K562 (cell line): Measurements from ENCODE around the gene DBNDD1. TPM values are rescaled to one million over a fixed set of nuclear protein-coding genes. Genes with fewer than 3 reads are reported as not detected.

ENCODE experiments used
- ATF7 ChIP-seq: fragments of 450-650 bp; IDR thresholded peaks from 2 replicates; pipeline ENCODE4 v1.7.1; 2014; ENCODE audit warnings: mild to moderate bottlenecking, moderate library complexity
- MEIS2 ChIP-seq: fragments of 450-650 bp; IDR thresholded peaks from 2 replicates; pipeline ENCODE4 v1.6.1; 2014; ENCODE audit warnings: mild to moderate bottlenecking; ENCODE audit not compliant: partially characterized antibody
- MNT ChIP-seq, 2 experiments: fragments of 450-650 bp; conservative IDR thresholded peaks; 2 replicates each; pipeline ENCODE4 v1.6.1; 2017; ENCODE audit warnings: mild to moderate bottlenecking in 2 of 2, moderate library complexity in 2 of 2
- NR2C1 ChIP-seq, 2 experiments: fragments of 450-650 bp; IDR thresholded peaks; 2 replicates each; pipeline ENCODE4 v1.6.1; 2017; ENCODE audit warnings: mild to moderate bottlenecking in 2 of 2, antibody characterized with exemption in 1 of 2, inconsistent platforms in 1 of 2, missing compliant biosample characterization in 1 of 2, missing genetic modification characterization in 1 of 2
- PCBP2 ChIP-seq: fragments of 200-400 bp; formaldehyde crosslinking; IDR thresholded peaks from 2 replicates; pipeline ENCODE4 v1.6.1; 2018; ENCODE audit warnings: low read length, low read depth, mild to moderate bottlenecking, moderate library complexity; ENCODE audit not compliant: poor library complexity, severe bottlenecking
- STAT5A ChIP-seq: IDR thresholded peaks from 2 replicates; pipeline ENCODE4 v1.6.1; 2012; ENCODE audit warnings: low read length, inconsistent platforms, borderline replicate concordance
- TRIM24 ChIP-seq, 2 experiments: fragments of 450-650 bp; IDR thresholded peaks; 2 replicates each; pipeline ENCODE4 v1.6.1; 2016
- ZNF280B ChIP-seq: fragments of 250-450 bp; sonication (Bioruptor Pico); IDR thresholded peaks from 2 replicates; pipeline ENCODE4 v1.5.1; 2021; ENCODE audit warnings: mild to moderate bottlenecking
- ZNF431 ChIP-seq: sonication (generic); formaldehyde crosslinking; IDR thresholded peaks from 2 replicates; pipeline ENCODE4 v1.8.0; 2022; ENCODE audit warnings: mild to moderate bottlenecking, missing genetic modification reagents
- polyA plus RNA-seq, 8 experiments: library from polyadenylated mRNA; depleted of rRNA in 4 of 8; stranded (reverse) in 5 of 8; unstranded in 3 of 8; fragments of >200 nt; fragmentation: Nextera tagmentation in 2 of 8; fragmentation: Illumina TruSeq in 1 of 8; extraction: Ambion mirVana in 2 of 8; extraction: Trizol in 1 of 8; gene quantifications; 2 replicates each; pipeline versions ENCODE4 v1.2.1 to v1.2.3, GENCODE V29; 2011 to 2014; ENCODE audit warnings: inconsistent platforms in 1 of 8, missing spikeins in 1 of 8
- total RNA-seq, 7 experiments: library from RNA; depleted of rRNA in 6 of 7; stranded (reverse); fragments of >200 nt in 6 of 7; fragmentation: Illumina TruSeq in 2 of 7; extraction: Trizol in 2 of 7; gene quantifications; 2 replicates each; pipeline versions ENCODE4 v1.2.1 to v1.2.3, GENCODE V29; 2011 to 2021; ENCODE audit warnings: low replicate concordance in 1 of 7
- TF ChIP-seq, protein P1 (sequence below), 2 experiments: fragments of 200-800 bp in 1 of 2; sonication (Bioruptor generic) in 1 of 2; sonication (generic) in 1 of 2; formaldehyde crosslinking in 1 of 2; IDR thresholded peaks in 1 of 2; conservative IDR thresholded peaks in 1 of 2; 2 replicates each; pipeline versions ENCODE4 v1.5.0 to v1.6.1; 2016 to 2020; ENCODE audit warnings: missing compliant biosample characterization in 1 of 2, missing genetic modification characterization in 1 of 2, missing genetic modification reagents in 1 of 2
- TF ChIP-seq, protein P2 (sequence below): fragments of 250-450 bp; sonication (Bioruptor Pico); IDR thresholded peaks from 2 replicates; pipeline ENCODE4 v1.8.0; 2021; ENCODE audit warnings: moderate library complexity, mild to moderate bottlenecking, inconsistent platforms
- TF ChIP-seq, protein P3 (sequence below): fragments of 250-450 bp; sonication (Bioruptor Pico); IDR thresholded peaks from 2 replicates; pipeline ENCODE4 v1.9.0; 2021; ENCODE audit warnings: mild to moderate bottlenecking, inconsistent platforms

Gene DBNDD1
- total and polyA plus RNA-seq, 9 of the 15 experiments (the other 6 are each of a cell fraction or from before 2014, with no cell fraction given) = 0.55 to 13.0 (median 5.8) TPM

DNA sequence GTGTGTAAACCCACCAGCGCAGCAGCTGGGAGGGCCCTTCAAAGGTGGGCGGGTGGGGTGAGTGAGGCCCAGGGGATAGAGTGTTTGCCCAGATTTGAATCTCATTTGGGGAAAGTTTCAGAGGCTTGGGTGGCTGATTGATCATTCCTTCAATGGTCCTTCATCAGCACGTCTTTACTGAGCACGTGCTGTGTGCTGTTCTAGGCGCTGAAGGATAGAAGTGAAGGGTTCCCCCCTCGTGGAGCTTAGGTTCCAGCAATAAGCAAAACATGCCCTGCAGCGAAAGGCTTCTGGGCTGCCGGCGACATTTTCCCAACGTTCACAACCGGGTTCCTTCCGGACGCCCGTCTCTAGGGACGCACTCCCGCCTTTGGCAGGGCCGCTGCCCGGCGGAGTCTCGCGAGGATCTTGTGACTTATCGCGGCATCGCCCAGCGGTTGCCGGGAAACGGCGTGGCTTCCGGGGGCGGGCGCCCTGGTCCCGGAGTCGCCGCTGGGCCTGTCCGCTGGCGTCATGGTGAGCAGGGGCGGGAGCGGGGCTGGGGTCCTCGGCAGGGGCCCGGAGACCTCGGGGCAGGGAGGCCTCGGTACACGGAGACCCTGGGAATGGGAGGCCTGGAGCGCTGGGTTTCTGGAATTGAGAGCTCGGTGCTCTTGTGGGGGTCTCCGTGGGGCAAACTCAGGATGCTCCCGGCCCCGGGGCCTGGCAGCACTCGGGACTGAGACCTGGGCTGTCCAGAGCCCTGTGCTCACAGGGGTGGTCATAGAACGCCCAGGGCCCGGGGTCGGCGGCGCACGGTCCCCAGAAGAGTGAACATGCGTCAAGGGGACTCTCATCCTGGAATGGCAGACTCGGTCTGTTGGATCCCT, 3.2 kb upstream of the DBNDD1 start (continued):
- TF ChIP-seq, protein P1, sequence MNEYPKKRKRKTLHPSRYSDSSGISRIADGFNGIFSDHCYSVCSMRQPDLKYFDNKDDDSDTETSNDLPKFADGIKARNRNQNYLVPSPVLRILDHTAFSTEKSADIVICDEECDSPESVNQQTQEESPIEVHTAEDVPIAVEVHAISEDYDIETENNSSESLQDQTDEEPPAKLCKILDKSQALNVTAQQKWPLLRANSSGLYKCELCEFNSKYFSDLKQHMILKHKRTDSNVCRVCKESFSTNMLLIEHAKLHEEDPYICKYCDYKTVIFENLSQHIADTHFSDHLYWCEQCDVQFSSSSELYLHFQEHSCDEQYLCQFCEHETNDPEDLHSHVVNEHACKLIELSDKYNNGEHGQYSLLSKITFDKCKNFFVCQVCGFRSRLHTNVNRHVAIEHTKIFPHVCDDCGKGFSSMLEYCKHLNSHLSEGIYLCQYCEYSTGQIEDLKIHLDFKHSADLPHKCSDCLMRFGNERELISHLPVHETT (CRISPR knock-in tag; conservative IDR thresholded peaks at IDR 0.05 in 1 of 2, IDR thresholded peaks at IDR 0.05 in 1 of 2) = 0 out of 4 replicates have a peak, but pooled peaks of 1 of the 2 experiments have one; percentile 64
- no peak for TF ChIP-seq ZNF280B (CRISPR knock-in tag)
- no peak for TF ChIP-seq PCBP2
- TF ChIP-seq MNT (conservative IDR thresholded peaks at IDR 0.05) = peak; percentile 78 to 85
- TF ChIP-seq, protein P2, sequence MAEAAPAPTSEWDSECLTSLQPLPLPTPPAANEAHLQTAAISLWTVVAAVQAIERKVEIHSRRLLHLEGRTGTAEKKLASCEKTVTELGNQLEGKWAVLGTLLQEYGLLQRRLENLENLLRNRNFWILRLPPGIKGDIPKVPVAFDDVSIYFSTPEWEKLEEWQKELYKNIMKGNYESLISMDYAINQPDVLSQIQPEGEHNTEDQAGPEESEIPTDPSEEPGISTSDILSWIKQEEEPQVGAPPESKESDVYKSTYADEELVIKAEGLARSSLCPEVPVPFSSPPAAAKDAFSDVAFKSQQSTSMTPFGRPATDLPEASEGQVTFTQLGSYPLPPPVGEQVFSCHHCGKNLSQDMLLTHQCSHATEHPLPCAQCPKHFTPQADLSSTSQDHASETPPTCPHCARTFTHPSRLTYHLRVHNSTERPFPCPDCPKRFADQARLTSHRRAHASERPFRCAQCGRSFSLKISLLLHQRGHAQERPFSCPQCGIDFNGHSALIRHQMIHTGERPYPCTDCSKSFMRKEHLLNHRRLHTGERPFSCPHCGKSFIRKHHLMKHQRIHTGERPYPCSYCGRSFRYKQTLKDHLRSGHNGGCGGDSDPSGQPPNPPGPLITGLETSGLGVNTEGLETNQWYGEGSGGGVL (CRISPR knock-in tag) = no peak
- TF ChIP-seq NR2C1 (IDR thresholded peaks at IDR 0.05) = no peak
- TF ChIP-seq NR2C1 (tag; IDR thresholded peaks at IDR 0.05) = peak; percentile 71
- TF ChIP-seq STAT5A = no peak; the same call in 1 of the 2 replicates
- no peak for TF ChIP-seq TRIM24 (IDR thresholded peaks at IDR 0.05)
- TF ChIP-seq, protein P3, sequence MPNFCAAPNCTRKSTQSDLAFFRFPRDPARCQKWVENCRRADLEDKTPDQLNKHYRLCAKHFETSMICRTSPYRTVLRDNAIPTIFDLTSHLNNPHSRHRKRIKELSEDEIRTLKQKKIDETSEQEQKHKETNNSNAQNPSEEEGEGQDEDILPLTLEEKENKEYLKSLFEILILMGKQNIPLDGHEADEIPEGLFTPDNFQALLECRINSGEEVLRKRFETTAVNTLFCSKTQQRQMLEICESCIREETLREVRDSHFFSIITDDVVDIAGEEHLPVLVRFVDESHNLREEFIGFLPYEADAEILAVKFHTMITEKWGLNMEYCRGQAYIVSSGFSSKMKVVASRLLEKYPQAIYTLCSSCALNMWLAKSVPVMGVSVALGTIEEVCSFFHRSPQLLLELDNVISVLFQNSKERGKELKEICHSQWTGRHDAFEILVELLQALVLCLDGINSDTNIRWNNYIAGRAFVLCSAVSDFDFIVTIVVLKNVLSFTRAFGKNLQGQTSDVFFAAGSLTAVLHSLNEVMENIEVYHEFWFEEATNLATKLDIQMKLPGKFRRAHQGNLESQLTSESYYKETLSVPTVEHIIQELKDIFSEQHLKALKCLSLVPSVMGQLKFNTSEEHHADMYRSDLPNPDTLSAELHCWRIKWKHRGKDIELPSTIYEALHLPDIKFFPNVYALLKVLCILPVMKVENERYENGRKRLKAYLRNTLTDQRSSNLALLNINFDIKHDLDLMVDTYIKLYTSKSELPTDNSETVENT (CRISPR knock-in tag) = peak; percentile 53
- TF ChIP-seq ATF7 = 0 out of 2 replicates have a peak, but pooled peaks have one; percentile 24
- TF ChIP-seq MEIS2 = no peak
- TF ChIP-seq ZNF431 = no peak
